SK-N-SH (cell line): ENCODE data around the gene SAMD9. TPM values are rescaled to one million over a fixed set of nuclear protein-coding genes. Genes with fewer than 3 reads are reported as not detected.

Experiments
- CTCF ChIA-PET: fragments of 300-600, 350-600 bp; formaldehyde crosslinking; extraction: SDS; loops from one replicate; lab custom pipeline; 2021; lab: Yijun Ruan, JAX
- POLR2A ChIA-PET: fragments of 350-600 bp; sonication (Branson Sonifier 250); formaldehyde crosslinking; extraction: SDS; loops from one replicate; lab custom pipeline; 2020; ENCODE audit warnings: antibody characterized with exemption, inconsistent platforms; lab: Yijun Ruan, JAX
- DNase-seq: peaks from one replicate; pipeline ENCODE4 v3.0.0; 2012
- H2AFZ ChIP-seq: fragments of 200-600 bp; sonication (generic); 2 replicates; pipeline ENCODE4 v1.8.1; 2016; ENCODE audit warnings: antibody characterized with exemption, mild to moderate bottlenecking, low read depth
- H3F3A ChIP-seq: fragments of 200-600 bp; sonication (generic); replicated peaks from 2 replicates; pipeline ENCODE3; 2016; ENCODE audit warnings: antibody characterized with exemption, mild to moderate bottlenecking; ENCODE audit not compliant: insufficient read depth
- H3K27ac ChIP-seq, 2 experiments: fragments of 200-500 bp in 1 of 2; fragments of 200-600 bp in 1 of 2; sonication (Bioruptor generic) in 1 of 2; sonication (generic), shearing (Covaris generic) in 1 of 2; 2 replicates each; pipeline versions ENCODE4 v1.5.1 to v1.6.1; 2014 to 2016; ENCODE audit warnings: low read depth in 2 of 2, inconsistent platforms in 1 of 2, low read length in 1 of 2, mild to moderate bottlenecking in 1 of 2, mixed read lengths in 1 of 2
- H3K27me3 ChIP-seq: fragments of 200-600 bp; sonication (generic), shearing (Covaris generic); 2 replicates; pipeline ENCODE4 v1.6.1; 2016; ENCODE audit warnings: mixed run types; ENCODE audit not compliant: insufficient read depth
- H3K36me3 ChIP-seq, 2 experiments: fragments of 200-500 bp in 1 of 2; fragments of 200-600 bp in 1 of 2; sonication (Bioruptor generic) in 1 of 2; sonication (generic) in 1 of 2; replicated peaks in 1 of 2; 2 replicates each; pipeline versions ENCODE3 to v1.5.1; 2014 to 2016; ENCODE audit warnings: low read length in 1 of 2, mild to moderate bottlenecking in 1 of 2; ENCODE audit not compliant: insufficient read depth in 2 of 2, control insufficient read depth in 1 of 2
- H3K4me1 ChIP-seq, 2 experiments: fragments of 200-500 bp in 1 of 2; fragments of 200-600 bp in 1 of 2; sonication (Bioruptor generic) in 1 of 2; sonication (generic), shearing (Covaris generic) in 1 of 2; 2 replicates each; pipeline versions ENCODE4 v1.5.1 to v1.6.1; 2014 to 2016; ENCODE audit warnings: low read depth in 1 of 2, low read length in 1 of 2, mixed run types in 1 of 2; ENCODE audit not compliant: insufficient read depth in 2 of 2, control insufficient read depth in 1 of 2
- H3K4me2 ChIP-seq: fragments of 200-600 bp; sonication (generic), shearing (Covaris generic); 2 replicates; pipeline ENCODE4 v1.6.1; 2017; ENCODE audit warnings: mixed run types
- H3K4me3 ChIP-seq, 2 experiments: fragments of 200-500 bp in 1 of 2; fragments of 200-600 bp in 1 of 2; sonication (Bioruptor generic) in 1 of 2; sonication (generic), shearing (Covaris generic) in 1 of 2; 2 replicates each; pipeline versions ENCODE4 v1.5.1 to v1.8.1; 2014 to 2016; ENCODE audit warnings: low read depth in 2 of 2, inconsistent platforms in 1 of 2, low read length in 1 of 2, mild to moderate bottlenecking in 1 of 2, mixed read lengths in 1 of 2, moderate library complexity in 1 of 2
- H3K79me2 ChIP-seq: fragments of 200-600 bp; sonication (generic); 2 replicates; pipeline ENCODE4 v1.8.1; 2017; ENCODE audit warnings: mild to moderate bottlenecking; ENCODE audit not compliant: insufficient read depth
- H3K9ac ChIP-seq: fragments of 200-600 bp; sonication (generic); 2 replicates; pipeline ENCODE4 v1.6.1; 2017; ENCODE audit warnings: mixed run types
- H3K9me2 ChIP-seq: fragments of 200-600 bp; sonication (generic); 2 replicates; pipeline ENCODE4 v1.6.1; 2017; ENCODE audit warnings: mixed run types
- H3K9me3 ChIP-seq: fragments of 200-600 bp; sonication (generic); 2 replicates; pipeline ENCODE4 v1.6.1; 2017; ENCODE audit warnings: mixed run types, mild to moderate bottlenecking, moderate library complexity
- H4K20me1 ChIP-seq: fragments of 200-600 bp; sonication (generic); 2 replicates; pipeline ENCODE4 v1.6.1; 2017; ENCODE audit warnings: mild to moderate bottlenecking, mixed run types; ENCODE audit not compliant: insufficient read depth
- CHD2 ChIP-seq: fragments of 150-350 bp; IDR thresholded peaks from 2 replicates; pipeline ENCODE4 v1.6.1; 2018; ENCODE audit warnings: low read length; ENCODE audit not compliant: partially characterized antibody
- ELF1 ChIP-seq: IDR thresholded peaks from 2 replicates; pipeline ENCODE4 v1.4.0; 2012
- EZH2phosphoT487 ChIP-seq: fragments of 200-600 bp; sonication (generic); IDR thresholded peaks from 2 replicates; pipeline ENCODE4 v1.6.1; 2017; ENCODE audit warnings: low read depth, mixed run types, mild to moderate bottlenecking, antibody characterized with exemption, moderate library complexity, borderline replicate concordance
- FOSL2 ChIP-seq: IDR thresholded peaks from 2 replicates; pipeline ENCODE4 v1.4.0; 2012; ENCODE audit warnings: low read depth, mild to moderate bottlenecking, moderate library complexity, borderline replicate concordance
- JUND ChIP-seq: IDR thresholded peaks from 2 replicates; pipeline ENCODE4 v1.4.0; 2012
- MXI1 ChIP-seq: IDR thresholded peaks from 2 replicates; pipeline ENCODE4 v1.6.1; 2012; ENCODE audit warnings: mild to moderate bottlenecking, low read depth, low read length, improper control_type of control experiment
- NFIC ChIP-seq: IDR thresholded peaks from 2 replicates; pipeline ENCODE4 v1.4.0; 2012; ENCODE audit warnings: borderline replicate concordance
- NRF1 ChIP-seq: IDR thresholded peaks from 2 replicates; pipeline ENCODE4 v1.6.1; 2012; ENCODE audit warnings: low read depth, mild to moderate bottlenecking, low read length
- POLR2AphosphoS5 ChIP-seq: IDR thresholded peaks from 2 replicates; pipeline ENCODE4 v1.6.1; 2012; ENCODE audit warnings: low read depth, low read length
- RAD21 ChIP-seq: IDR thresholded peaks from 2 replicates; pipeline ENCODE4 v1.6.1; 2012; ENCODE audit warnings: mild to moderate bottlenecking, low read length
- RFX5 ChIP-seq: IDR thresholded peaks from 2 replicates; pipeline ENCODE4 v1.6.1; 2012; ENCODE audit warnings: mild to moderate bottlenecking, improper control_type of control experiment, low read length
- RXRA ChIP-seq: IDR thresholded peaks from 2 replicates; pipeline ENCODE4 v1.4.0; 2012; ENCODE audit warnings: low read depth, mild to moderate bottlenecking, borderline replicate concordance
- SIN3A ChIP-seq: IDR thresholded peaks from 2 replicates; pipeline ENCODE4 v1.6.1; 2012; ENCODE audit warnings: low read depth, mild to moderate bottlenecking, low read length, moderate library complexity, borderline replicate concordance
- SMC3 ChIP-seq: IDR thresholded peaks from 2 replicates; pipeline ENCODE4 v1.6.1; 2012; ENCODE audit warnings: low read depth, low read length, improper control_type of control experiment
- TAF1 ChIP-seq: IDR thresholded peaks from 2 replicates; pipeline ENCODE4 v1.6.1; 2012; ENCODE audit warnings: low read depth, mild to moderate bottlenecking, low read length, moderate library complexity, borderline replicate concordance
- YY1 ChIP-seq: IDR thresholded peaks from 2 replicates; pipeline ENCODE4 v1.4.0; 2012; ENCODE audit warnings: low read depth, mild to moderate bottlenecking
- WGBS: methylation state at CpG from one replicate; pipeline ENCODE4 v1.1.6; 2017; ENCODE audit warnings: low lambda C conversion rate; 5-methylcytosine and 5-hydroxymethylcytosine counted together
- polyA plus RNA-seq, 3 experiments: library from polyadenylated mRNA; depleted of rRNA; stranded (reverse); fragments of >200 nt; gene quantifications; 2 replicates each; pipeline ENCODE4 v1.2.3, GENCODE V29; 2012
- TF ChIP-seq, protein P1 (sequence below): IDR thresholded peaks from 2 replicates; pipeline ENCODE4 v1.4.0; 2012; ENCODE audit warnings: low read depth, borderline replicate concordance
- TF ChIP-seq, protein P2 (sequence below): IDR thresholded peaks from 2 replicates; pipeline ENCODE4; 2012
- TF ChIP-seq, protein P3 (sequence below): fragments of 200-600 bp; sonication (generic); IDR thresholded peaks from 2 replicates; pipeline ENCODE4 v1.6.1; 2017; ENCODE audit warnings: antibody characterized with exemption, mild to moderate bottlenecking, moderate library complexity
- TF ChIP-seq, protein P4 (sequence below): fragments of 150-350 bp; IDR thresholded peaks from 2 replicates; pipeline ENCODE4 v1.6.1; 2017; ENCODE audit warnings: antibody characterized with exemption, low read length, low read depth, borderline replicate concordance

The SAMD9 gene
- polyA plus RNA-seq, 1 of the 3 experiments (the other 2 are of a cell fraction) = 0.95 TPM

DNA sequence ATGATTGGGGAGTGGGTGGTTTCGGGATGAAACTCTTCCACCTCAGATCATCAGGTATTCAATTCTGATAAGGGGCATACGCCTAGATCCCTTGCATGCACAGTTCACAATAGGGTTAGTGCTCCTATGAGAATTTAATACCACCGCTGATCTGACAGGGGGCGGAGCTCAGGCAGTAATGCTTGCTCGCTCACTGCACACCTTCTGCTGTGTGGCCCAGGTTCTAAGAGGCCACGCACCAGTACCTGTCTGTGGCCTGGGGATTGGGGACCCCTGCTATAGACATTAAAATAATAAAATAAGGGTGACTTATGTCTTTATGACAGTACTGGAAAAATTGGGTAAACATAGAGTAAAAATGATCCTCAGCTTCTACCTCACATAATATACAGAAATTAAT lies 66.1 kb downstream of the SAMD9 start:
- 88% methylated on average over 6 of the region's 6 CpGs for WGBS
- POLR2A ChIA-PET = no interaction called here
- Histone ChIP-seq H3K4me3 (no peak overlapping the region), H3K27ac (no peak overlapping the region), H3K36me3 (no peaks in the 10 kb centered on the region), H3K4me1 (no peaks in the 10 kb centered on the region), H3K9me3 (0 out of 2 replicates have a peak, but pooled peaks cover 8% of the 10 kb centered on the region), H3K27me3 (no peaks in the 10 kb centered on the region), H3K9me2 (no peaks in the 10 kb centered on the region), H3K4me2 (no peak overlapping the region), H3F3A (no peaks in the 10 kb centered on the region), H3K79me2 (no peaks in the 10 kb centered on the region), H2AFZ (no peak overlapping the region), H4K20me1 (no peaks in the 10 kb centered on the region), H3K9ac (no peak overlapping the region)
- DNase-seq = no peak
- CTCF ChIA-PET = interaction anchor here (0.6 to 1.0 kb wide), 2 partner anchors 430 to 778 kb away, joined by 3 to 4 read pairs; no protein-coding TSS in a partner anchor
- TF ChIP-seq TAF1 (no peak), FOSL2 (no peak), YY1 (no peak), SIN3A (no peak), ELF1 (no peak), NRF1 (no peak), POLR2AphosphoS5 (no peak), NFIC (no peak), RAD21 (no peak), CHD2 (no peak), EZH2phosphoT487 (no peak), MXI1 (no peak), RXRA (no peak), RFX5 (no peak), SMC3 (no peak), JUND (no peak)
- TF ChIP-seq, protein P1, sequence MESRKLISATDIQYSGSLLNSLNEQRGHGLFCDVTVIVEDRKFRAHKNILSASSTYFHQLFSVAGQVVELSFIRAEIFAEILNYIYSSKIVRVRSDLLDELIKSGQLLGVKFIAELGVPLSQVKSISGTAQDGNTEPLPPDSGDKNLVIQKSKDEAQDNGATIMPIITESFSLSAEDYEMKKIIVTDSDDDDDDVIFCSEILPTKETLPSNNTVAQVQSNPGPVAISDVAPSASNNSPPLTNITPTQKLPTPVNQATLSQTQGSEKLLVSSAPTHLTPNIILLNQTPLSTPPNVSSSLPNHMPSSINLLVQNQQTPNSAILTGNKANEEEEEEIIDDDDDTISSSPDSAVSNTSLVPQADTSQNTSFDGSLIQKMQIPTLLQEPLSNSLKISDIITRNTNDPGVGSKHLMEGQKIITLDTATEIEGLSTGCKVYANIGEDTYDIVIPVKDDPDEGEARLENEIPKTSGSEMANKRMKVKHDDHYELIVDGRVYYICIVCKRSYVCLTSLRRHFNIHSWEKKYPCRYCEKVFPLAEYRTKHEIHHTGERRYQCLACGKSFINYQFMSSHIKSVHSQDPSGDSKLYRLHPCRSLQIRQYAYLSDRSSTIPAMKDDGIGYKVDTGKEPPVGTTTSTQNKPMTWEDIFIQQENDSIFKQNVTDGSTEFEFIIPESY = no peak
- TF ChIP-seq, protein P2, sequence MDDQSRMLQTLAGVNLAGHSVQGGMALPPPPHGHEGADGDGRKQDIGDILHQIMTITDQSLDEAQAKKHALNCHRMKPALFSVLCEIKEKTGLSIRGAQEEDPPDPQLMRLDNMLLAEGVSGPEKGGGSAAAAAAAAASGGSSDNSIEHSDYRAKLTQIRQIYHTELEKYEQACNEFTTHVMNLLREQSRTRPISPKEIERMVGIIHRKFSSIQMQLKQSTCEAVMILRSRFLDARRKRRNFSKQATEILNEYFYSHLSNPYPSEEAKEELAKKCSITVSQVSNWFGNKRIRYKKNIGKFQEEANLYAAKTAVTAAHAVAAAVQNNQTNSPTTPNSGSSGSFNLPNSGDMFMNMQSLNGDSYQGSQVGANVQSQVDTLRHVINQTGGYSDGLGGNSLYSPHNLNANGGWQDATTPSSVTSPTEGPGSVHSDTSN = no peak
- TF ChIP-seq, protein P3, sequence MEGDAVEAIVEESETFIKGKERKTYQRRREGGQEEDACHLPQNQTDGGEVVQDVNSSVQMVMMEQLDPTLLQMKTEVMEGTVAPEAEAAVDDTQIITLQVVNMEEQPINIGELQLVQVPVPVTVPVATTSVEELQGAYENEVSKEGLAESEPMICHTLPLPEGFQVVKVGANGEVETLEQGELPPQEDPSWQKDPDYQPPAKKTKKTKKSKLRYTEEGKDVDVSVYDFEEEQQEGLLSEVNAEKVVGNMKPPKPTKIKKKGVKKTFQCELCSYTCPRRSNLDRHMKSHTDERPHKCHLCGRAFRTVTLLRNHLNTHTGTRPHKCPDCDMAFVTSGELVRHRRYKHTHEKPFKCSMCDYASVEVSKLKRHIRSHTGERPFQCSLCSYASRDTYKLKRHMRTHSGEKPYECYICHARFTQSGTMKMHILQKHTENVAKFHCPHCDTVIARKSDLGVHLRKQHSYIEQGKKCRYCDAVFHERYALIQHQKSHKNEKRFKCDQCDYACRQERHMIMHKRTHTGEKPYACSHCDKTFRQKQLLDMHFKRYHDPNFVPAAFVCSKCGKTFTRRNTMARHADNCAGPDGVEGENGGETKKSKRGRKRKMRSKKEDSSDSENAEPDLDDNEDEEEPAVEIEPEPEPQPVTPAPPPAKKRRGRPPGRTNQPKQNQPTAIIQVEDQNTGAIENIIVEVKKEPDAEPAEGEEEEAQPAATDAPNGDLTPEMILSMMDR = no peak
- TF ChIP-seq, protein P4, sequence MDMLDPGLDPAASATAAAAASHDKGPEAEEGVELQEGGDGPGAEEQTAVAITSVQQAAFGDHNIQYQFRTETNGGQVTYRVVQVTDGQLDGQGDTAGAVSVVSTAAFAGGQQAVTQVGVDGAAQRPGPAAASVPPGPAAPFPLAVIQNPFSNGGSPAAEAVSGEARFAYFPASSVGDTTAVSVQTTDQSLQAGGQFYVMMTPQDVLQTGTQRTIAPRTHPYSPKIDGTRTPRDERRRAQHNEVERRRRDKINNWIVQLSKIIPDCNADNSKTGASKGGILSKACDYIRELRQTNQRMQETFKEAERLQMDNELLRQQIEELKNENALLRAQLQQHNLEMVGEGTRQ = no peak

Other genes with a start within 250 kb of the SAMD9 start
- 1.8 and 2.2 TPM in 2 replicates for gene SAMD9L, start 30.4 kb upstream of the SAMD9 start, polyA plus RNA-seq (2012; rRNA removed)
- gene HEPACAM2, start 108.5 kb upstream of the SAMD9 start, polyA plus RNA-seq (2012; rRNA removed) = not detected in 2 replicates
- gene VPS50, start 114.4 kb upstream of the SAMD9 start, polyA plus RNA-seq (2012; rRNA removed) = 9.1 and 12.4 TPM in 2 replicates